H54 (cell line): Measurements from ENCODE around the gene BSCL2.
"Not testable (repeated sequence)": the region's sequence is repeated elsewhere in the genome, so short reads cannot be mapped to it uniquely, and the experiment has no call there.

Experiments
- DNase-seq: peaks from one replicate; pipeline ENCODE4 v3.0.0; 2011; ENCODE audit warnings: low spot score, mixed read lengths; ENCODE audit not compliant: insufficient read length
- FAIRE-seq: peaks from 3 replicates; lab custom pipeline; 2011; peaks lifted over from hg19 to GRCh38; lab: Jason Lieb, UNC
- POLR2A ChIP-seq: IDR thresholded peaks from 2 replicates; pipeline ENCODE4 v1.6.1; 2011; ENCODE audit warnings: low read depth, mild to moderate bottlenecking, low read length

Gene BSCL2

GRCh38 chr11:62707277-62707861, at the start of gene BSCL2, which contains the start of gene GNG3:
BSCL2 (minus strand) TSS chr11:62707424; CDS start chr11:62707195, 229 bp downstream.
GNG3 (plus strand) TSS chr11:62707676; CDS start chr11:62708296, 620 bp downstream.
- no peak for DNase-seq
- no peak for FAIRE-seq
- no peak for TF ChIP-seq POLR2A

GRCh38 chr11:62755086-62755615, 47.9 kb upstream of the BSCL2 start:
- FAIRE-seq (no peak), DNase-seq (no peak)

GRCh38 chr11:62753736-62754603, 46.7 kb upstream of the BSCL2 start, which contains the start of gene ZBTB3:
ZBTB3 (minus strand) TSS chr11:62754160; CDS start chr11:62753664, 496 bp downstream.
- peak; percentile 86 for FAIRE-seq
- DNase-seq = peak; percentile 94
- TF ChIP-seq POLR2A = peak; percentile 91

More at GRCh38 chr11:62755086-62755615, 47.9 kb upstream of the BSCL2 start:
- TF ChIP-seq POLR2A = no peak

GRCh38 chr11:62752994-62753735, 45.9 kb upstream of the BSCL2 start:
- FAIRE-seq (no peak), DNase-seq (no peak)
- no peak for TF ChIP-seq POLR2A

- no peak for FAIRE-seq
These were observed 45.1 kb upstream of the BSCL2 start for GRCh38 chr11:62752177-62752785.

GRCh38 chr11:62749931-62750330, 42.7 kb upstream of the BSCL2 start:
- DNase-seq, FAIRE-seq: not testable (repeated sequence)

More at GRCh38 chr11:62752177-62752785, 45.1 kb upstream of the BSCL2 start:
- DNase-seq = no peak
- TF ChIP-seq POLR2A = no peak

GRCh38 chr11:62747475-62748160, 40.4 kb upstream of the BSCL2 start:
- no peak for TF ChIP-seq POLR2A
- DNase-seq = no peak
- no peak for FAIRE-seq

- DNase-seq (no peak), FAIRE-seq (no peak)
- TF ChIP-seq POLR2A = no peak
These were observed 30.0 kb upstream of the BSCL2 start for GRCh38 chr11:62737196-62737595.

GRCh38 chr11:62732830-62733229, 25.6 kb upstream of the BSCL2 start:
- no peak for TF ChIP-seq POLR2A
- FAIRE-seq = no peak
- no peak for DNase-seq

GRCh38 chr11:62730076-62730475, 22.9 kb upstream of the BSCL2 start:
- DNase-seq, FAIRE-seq: not testable (repeated sequence)

GRCh38 chr11:62728171-62728988, 21.2 kb upstream of the BSCL2 start, which contains the start of gene TTC9C:
TTC9C (plus strand) TSS chr11:62728486; CDS start chr11:62728849, 363 bp downstream.
- peak; percentile 28; the same call in 1 of the 2 replicates for TF ChIP-seq POLR2A
- no peak for FAIRE-seq
- peak; percentile 64 for DNase-seq

- TF ChIP-seq POLR2A = no peak
- peak; percentile 63 for DNase-seq
- FAIRE-seq = no peak
These were observed 20.6 kb upstream of the BSCL2 start for GRCh38 chr11:62727872-62728170.
